NOMO-1 treated with DMSO at 0.1 percent for 48 hours (cell line): ENCODE data around the gene AMIGO2.
A peak's percentile ranks its signal among the peaks of the same experiment; 100 is the strongest.
"Not testable (repeated sequence)": the region's sequence is repeated elsewhere in the genome, so short reads cannot be mapped to it uniquely, and the experiment has no call there.

Source experiments
- DNase-seq: peaks from one replicate; lab custom pipeline; 2025; ENCODE audit not compliant: unreplicated experiment; lab: John Stamatoyannopoulos, UW

The AMIGO2 gene

DNA sequence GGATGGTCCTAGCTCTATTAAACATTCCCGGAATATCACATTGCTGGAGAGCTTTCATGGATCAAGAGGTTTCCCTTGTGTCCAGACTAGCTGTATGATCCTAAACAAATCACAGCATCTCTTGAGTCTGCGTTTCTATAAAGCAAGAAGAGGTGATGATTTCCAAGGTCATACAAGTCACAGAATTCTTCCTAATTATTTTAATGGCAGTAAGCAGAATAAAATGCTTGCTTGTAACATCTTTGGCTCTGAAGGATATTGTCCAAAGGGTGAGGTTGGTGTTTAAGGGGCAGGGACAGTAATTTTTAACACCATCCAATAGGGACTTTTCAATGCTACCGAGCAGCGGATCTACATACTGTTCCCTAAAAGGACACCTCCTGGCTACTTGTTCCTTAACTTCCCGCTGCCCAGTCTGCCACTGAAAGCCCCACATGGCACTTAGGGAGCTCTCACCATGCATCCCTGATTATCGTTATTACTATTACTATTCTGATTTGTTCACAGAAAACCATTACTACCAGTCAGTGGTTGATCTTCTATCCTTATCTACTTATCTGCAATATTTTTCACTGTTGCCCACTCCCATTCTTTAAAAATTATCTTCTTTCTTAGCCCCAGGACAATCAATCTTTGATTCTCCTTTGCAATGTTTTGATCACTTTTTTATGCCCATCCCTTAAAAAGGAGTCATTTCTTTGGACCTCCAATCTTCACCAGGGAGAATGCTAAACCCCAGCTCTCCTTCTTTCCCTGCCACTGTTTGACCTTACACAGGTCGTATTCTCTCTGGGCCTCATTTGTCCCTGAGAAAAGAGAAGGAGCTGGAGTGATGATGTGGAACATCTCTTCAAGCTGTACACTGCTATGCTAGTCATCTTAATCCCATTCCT lies 4.3 kb downstream of the AMIGO2 start:
- no peak for DNase-seq

- DNase-seq, result no peak
Observed at GRCh38 chr12:47074757-47075156, 5.0 kb downstream of the AMIGO2 start.

- DNase-seq, result no peak
Observed at GRCh38 chr12:47073951-47074350, 5.8 kb downstream of the AMIGO2 start.

DNA sequence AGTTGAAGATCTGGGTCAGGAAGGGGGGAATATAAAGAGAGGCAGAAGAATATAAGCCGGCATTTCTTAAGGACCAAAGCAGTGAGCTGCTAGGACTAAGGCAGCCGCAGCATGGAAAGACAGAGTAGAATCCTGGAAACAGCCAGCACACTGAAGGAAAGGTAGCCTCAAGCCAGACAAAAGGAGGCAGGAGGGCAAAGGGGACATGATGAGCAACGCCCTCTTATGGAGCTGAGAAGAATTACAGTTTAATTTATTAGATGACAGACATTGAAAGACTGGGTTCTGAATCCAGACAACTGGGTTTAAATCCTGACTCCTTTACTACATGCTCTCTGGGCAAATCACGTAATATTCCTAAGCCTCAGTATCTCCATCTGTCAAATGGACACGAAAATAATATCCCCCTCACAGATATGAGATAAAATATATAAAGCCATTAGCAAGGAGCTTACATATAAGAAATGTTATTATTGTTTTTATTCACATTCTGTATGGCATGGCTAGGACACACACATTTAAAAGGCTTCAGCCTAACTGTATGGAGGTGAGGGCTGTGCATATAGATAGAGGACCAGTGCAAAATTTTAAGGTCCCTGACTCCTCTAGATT lies 8.4 kb downstream of the AMIGO2 start:
- peak; percentile 39 for DNase-seq

DNA sequence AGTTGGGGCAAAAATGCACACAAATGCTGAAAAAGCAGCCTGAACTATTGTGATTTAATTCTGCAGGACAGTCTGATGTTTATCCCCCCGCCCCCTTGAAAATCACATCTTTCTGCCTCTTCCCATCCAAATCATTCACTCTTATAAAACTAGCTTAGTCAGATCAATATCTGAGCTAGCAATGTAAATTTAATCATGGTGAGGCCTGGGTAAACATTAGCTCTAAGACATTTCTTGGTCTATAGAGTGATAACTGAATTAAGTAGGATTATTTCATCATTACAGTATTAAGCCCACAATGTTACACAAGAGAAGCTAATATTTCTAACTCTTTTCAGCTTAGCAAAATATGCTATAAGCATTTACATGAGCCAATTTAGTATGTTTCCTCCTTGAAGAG lies 9.4 kb downstream of the AMIGO2 start:
- no peak for DNase-seq

DNA sequence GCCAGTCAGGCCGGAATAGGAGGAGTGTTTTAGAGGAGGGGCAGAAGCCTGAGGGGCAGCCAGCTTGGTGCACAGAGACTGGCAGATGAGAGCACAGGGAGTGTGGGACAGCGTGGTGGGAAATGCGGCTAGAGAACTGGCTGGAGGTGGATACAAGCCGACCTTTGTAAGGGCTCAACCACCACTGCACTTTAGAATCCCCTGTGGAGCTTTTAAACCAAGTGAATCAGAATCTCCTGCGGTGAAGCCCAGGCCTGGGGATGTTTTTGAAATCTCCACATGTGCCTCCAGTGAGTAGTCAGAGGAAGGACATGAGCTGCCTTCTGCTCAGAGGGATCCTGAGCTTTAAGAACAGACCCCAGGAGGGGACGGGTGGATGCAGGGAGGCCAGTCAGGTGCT lies 11.2 kb downstream of the AMIGO2 start:
- no peak for DNase-seq

- DNase-seq, result no peak
Observed at GRCh38 chr12:47067771-47068431, 11.9 kb downstream of the AMIGO2 start.

DNA sequence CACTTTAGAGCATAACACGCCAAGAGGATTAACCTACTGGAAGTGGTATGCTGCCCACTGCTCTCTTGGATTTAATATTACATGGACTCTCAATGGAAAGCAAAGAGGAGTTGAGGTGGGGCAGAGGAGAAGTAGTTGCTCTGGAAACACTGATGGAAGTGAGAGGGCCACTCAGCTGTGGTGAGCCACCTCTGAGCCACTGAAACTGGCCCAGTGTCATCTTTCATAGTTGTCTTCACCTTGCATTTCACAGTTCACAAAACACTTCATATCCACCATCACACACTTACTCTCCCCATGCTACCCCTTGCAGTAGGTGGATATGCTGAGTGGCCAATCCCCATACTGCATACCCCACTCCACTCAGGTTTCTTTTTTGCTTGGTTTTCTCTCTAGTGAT lies 12.6 kb downstream of the AMIGO2 start:
- DNase-seq, result no peak

DNA sequence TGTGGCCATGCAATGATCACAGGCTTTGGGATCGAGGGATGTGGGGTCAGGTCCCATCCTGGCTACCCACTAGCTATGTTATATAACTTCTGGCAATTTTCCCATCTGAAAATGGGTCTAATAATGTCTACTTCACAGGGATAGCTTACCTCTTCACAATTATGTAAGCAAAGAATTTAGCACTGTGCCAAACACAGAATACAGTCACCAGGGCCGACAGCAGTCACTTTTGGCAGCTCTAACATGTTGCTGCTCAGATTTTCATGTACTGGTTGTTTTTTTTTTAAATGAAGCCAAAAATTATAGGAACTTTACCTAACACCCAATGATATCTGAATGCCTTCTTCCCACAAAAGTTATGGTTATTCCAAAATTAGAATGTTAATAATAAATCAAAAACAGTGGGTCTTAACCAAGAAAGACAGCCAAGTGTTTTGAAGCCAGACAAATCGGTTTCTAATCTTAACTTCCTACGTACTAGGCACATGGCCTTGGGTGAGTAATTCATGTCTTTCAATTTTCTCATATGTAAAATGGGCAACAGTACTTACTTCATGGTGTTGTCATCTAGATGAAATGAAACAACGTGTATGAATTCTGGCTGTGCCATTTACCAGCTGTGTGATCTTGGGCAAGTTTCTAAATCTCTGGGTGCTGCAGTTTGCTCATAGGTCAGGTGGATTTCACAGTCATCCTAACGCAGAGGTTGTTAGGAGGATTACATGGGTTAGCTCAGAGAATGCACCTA lies 13.3 kb downstream of the AMIGO2 start:
- no peak for DNase-seq

DNA sequence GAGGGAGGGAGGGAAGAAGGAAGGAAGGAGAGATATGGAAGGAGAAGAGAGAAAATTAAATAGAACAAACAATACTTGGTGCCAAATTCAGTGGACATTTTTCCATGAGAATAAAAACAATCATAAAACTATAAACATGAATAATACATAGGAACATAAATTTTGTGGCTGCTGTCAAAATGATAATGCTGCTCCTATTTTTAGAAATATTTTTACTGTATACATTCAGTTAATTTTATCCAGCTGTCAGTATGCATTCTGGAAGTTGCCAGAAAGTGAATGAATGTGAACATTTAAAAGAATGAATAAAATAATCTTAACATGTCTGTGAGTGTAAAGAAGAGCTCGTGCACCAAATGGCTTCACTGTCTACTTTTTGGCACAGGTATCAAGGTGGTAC lies 14.2 kb downstream of the AMIGO2 start:
- no peak for DNase-seq

GRCh38 chr12:47058640-47059039 lies 21.1 kb downstream of the AMIGO2 start:
- not testable (repeated sequence) for DNase-seq

- DNase-seq, result not testable (repeated sequence)
Observed at GRCh38 chr12:47056944-47057343, 22.8 kb downstream of the AMIGO2 start.

GRCh38 chr12:47055856-47056255 lies 23.9 kb downstream of the AMIGO2 start:
- DNase-seq, result not testable (repeated sequence)

DNA sequence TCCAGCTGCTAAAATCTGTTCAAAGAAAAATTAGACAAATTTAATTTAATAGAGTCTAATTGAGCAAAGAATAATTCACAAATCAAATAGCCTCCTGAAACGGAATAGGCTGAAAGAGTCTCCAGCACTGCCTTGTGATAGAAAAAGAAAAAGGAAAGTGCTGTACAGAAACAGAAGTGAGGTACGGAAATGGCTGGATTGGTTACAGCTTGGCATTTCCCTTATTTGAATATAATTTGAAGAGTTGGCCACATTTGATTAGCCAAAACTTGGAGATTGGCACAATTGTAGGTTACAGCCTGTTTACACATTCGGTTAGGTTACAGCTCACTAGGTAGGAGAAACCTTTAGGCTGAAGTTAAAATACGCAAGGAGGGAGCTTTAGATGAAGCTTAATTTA lies 25.1 kb downstream of the AMIGO2 start:
- peak; percentile 21 for DNase-seq

GRCh38 chr12:47053961-47054360 lies 25.8 kb downstream of the AMIGO2 start:
- no peak for DNase-seq

GRCh38 chr12:47052274-47052673 lies 27.5 kb downstream of the AMIGO2 start:
- no peak for DNase-seq

DNA sequence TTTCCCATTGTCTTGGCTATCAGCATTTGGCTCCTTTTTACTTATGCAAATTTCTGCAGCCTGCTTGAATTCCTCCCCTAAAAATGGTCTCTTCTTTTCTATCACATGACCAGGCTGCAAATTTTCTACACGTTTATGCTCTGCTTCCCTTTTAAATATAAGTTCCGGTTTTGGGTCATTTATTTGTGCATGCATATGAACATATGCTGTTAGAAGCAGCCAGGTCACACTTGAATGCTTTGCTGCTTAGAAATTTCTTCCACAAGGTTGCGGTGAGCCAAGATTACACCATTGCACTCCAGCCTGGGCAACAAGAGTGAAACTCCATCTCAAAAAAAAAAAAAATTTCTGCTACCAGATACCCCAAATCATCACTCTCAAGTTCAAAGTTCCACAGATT lies 28.5 kb downstream of the AMIGO2 start:
- not testable (repeated sequence) for DNase-seq

DNA sequence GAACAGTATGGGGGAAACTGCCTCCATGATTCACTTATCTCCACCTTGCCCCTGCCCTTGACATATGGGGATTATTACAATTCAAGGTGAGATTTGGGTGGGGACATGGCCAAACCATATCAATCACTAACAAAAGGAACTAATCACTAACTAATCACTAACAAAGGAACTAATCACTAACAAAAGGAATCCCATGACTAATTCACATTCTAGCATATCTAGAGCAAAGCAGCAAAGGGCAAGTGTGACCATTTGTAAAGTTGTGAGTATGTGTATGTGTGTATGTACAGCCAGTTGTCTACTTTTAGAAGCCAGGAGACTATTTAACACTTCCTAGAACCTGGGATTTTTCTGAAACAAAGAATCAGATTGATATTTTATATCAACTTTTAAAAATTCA lies 31.2 kb downstream of the AMIGO2 start:
- DNase-seq, result no peak

GRCh38 chr12:47041327-47041726 lies 38.4 kb downstream of the AMIGO2 start:
- no peak for DNase-seq

GRCh38 chr12:47039756-47040155 lies 40.0 kb downstream of the AMIGO2 start:
- no peak for DNase-seq

DNA sequence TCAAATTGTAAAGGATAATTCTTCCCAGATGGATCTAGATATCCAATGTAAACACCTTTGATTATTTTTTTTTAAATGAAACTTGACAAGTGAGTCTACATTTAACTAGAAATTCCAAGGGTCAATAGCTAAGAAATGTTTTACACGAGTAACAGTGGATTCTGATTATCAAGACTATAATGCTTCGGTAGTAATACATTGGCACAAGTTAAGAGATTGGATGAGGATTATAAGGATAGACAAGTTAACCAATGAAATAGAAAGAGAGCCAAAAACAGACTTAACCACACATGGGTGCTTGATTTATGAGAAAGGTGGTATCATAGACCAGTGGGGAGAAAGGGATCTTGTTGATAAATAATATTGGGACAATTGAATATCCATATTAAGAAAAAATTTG lies 40.7 kb downstream of the AMIGO2 start:
- DNase-seq, result no peak
